GM21367 (cell line): ENCODE results near the gene LHFPL6.

Source experiments
- ATAC-seq: cut with Tn5 transposase; IDR thresholded peaks from one replicate; pipeline ENCODE4 v1.9.1; 2021; ENCODE audit not compliant: unreplicated experiment

The LHFPL6 gene

GRCh38 chr13:39474600-39474999, 128.4 kb downstream of the LHFPL6 start:
- no peak for ATAC-seq

GRCh38 chr13:39469676-39470075, 133.3 kb downstream of the LHFPL6 start:
- no peak for ATAC-seq

- ATAC-seq: no peak
Measured at GRCh38 chr13:39468306-39468705, 134.7 kb downstream of the LHFPL6 start.

GRCh38 chr13:39463611-39464010, 139.4 kb downstream of the LHFPL6 start:
- no peak for ATAC-seq

GRCh38 chr13:39462906-39463305, 140.1 kb downstream of the LHFPL6 start:
- no peak for ATAC-seq

GRCh38 chr13:39462428-39462827, 140.6 kb downstream of the LHFPL6 start:
- ATAC-seq: no peak

- ATAC-seq: no peak
Measured at GRCh38 chr13:39461685-39462266, 141.2 kb downstream of the LHFPL6 start.

GRCh38 chr13:39457274-39457673, 145.7 kb downstream of the LHFPL6 start:
- no peak for ATAC-seq

GRCh38 chr13:39455521-39456175, 147.3 kb downstream of the LHFPL6 start:
- no peak for ATAC-seq

- ATAC-seq: no peak
Measured at GRCh38 chr13:39452834-39453233, 150.2 kb downstream of the LHFPL6 start.

GRCh38 chr13:39452417-39452816, 150.6 kb downstream of the LHFPL6 start:
- ATAC-seq: no peak

GRCh38 chr13:39451860-39452301, 151.1 kb downstream of the LHFPL6 start:
- ATAC-seq: no peak

GRCh38 chr13:39451301-39451700, 151.7 kb downstream of the LHFPL6 start:
- ATAC-seq: no peak

- no peak for ATAC-seq
Measured at GRCh38 chr13:39450176-39450575, 152.8 kb downstream of the LHFPL6 start.

- ATAC-seq: no peak
Measured at GRCh38 chr13:39448834-39449233, 154.2 kb downstream of the LHFPL6 start.

- ATAC-seq: no peak
Measured at GRCh38 chr13:39446865-39447264, 156.1 kb downstream of the LHFPL6 start.

- ATAC-seq: no peak
Measured at GRCh38 chr13:39444866-39445265, 158.1 kb downstream of the LHFPL6 start.

- no peak for ATAC-seq
Measured at GRCh38 chr13:39433651-39434050, 169.3 kb downstream of the LHFPL6 start.

GRCh38 chr13:39432196-39432595, 170.8 kb downstream of the LHFPL6 start:
- ATAC-seq: no peak

GRCh38 chr13:39422845-39423565, 180.0 kb downstream of the LHFPL6 start:
- ATAC-seq: no peak

GRCh38 chr13:39419876-39420275, 183.1 kb downstream of the LHFPL6 start:
- no peak for ATAC-seq

- ATAC-seq: no peak
Measured at GRCh38 chr13:39419068-39419467, 183.9 kb downstream of the LHFPL6 start.
